GOT3 (cell line): Measurements from ENCODE around the gene SNAPC2.
"Not testable (repeated sequence)": the region's sequence is repeated elsewhere in the genome, so short reads cannot be mapped to it uniquely, and the experiment has no call there.

Experiments used
- DNase-seq: peaks from one replicate; lab custom pipeline; 2025; ENCODE audit warnings: mixed read lengths; lab: John Stamatoyannopoulos, UW

SNAPC2 gene

GRCh38 chr19:7921302-7921966 lies 1.3 kb downstream of the SNAPC2 start:
- no peak for DNase-seq

- DNase-seq, result no peak
Observed at GRCh38 chr19:7921967-7922835, 2.1 kb downstream of the SNAPC2 start.

GRCh38 chr19:7922836-7923195 lies 2.7 kb downstream of the SNAPC2 start:
- no peak for DNase-seq

DNA sequence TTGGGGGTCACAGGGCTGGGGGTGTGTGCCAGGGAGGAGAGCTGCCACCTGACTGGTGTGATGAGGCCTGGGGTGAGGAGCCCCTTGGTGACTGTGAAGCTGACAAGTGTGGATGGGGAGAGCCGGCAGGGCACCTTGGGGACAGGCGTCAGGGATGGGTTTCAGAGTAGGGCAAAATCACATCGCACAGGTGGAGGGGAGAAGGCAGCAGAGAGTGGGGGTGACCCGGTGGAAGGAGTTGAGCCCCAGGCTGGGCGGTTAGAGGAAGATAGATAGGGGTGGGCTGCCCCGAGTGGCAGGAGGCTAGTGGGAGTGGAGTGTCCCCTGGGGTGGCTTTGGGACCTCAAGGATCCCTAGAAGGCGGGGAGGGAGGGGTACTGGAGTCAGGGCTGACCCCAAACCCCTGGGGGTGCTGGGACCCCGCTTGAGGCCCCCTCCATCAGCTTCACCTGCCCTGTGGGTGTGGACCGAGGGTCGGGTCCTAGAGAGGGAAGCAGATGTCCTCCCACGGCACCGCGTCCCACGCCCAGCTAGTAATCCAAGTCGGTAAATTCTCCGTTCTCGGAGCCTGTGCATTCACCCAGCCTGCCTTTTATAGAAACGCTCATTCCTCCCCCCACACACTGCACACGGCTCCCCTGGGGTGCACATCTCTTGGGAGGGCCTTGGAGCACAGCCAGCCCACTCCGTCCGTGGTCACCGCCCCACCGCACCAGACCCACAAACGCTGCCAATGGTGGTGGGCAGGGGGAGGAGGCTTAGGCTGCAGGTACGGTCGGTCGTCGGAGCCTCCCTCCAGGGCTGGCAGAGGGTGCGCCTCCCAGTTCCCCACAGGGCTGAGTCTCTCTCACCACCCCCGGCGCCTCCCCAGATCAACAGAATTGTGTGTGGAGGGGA lies 3.4 kb downstream of the SNAPC2 start:
- DNase-seq, result no peak

- no peak for DNase-seq
Observed at GRCh38 chr19:7924241-7924640, 4.1 kb downstream of the SNAPC2 start.

GRCh38 chr19:7924651-7925170 lies 4.6 kb downstream of the SNAPC2 start:
- DNase-seq, result no peak

DNA sequence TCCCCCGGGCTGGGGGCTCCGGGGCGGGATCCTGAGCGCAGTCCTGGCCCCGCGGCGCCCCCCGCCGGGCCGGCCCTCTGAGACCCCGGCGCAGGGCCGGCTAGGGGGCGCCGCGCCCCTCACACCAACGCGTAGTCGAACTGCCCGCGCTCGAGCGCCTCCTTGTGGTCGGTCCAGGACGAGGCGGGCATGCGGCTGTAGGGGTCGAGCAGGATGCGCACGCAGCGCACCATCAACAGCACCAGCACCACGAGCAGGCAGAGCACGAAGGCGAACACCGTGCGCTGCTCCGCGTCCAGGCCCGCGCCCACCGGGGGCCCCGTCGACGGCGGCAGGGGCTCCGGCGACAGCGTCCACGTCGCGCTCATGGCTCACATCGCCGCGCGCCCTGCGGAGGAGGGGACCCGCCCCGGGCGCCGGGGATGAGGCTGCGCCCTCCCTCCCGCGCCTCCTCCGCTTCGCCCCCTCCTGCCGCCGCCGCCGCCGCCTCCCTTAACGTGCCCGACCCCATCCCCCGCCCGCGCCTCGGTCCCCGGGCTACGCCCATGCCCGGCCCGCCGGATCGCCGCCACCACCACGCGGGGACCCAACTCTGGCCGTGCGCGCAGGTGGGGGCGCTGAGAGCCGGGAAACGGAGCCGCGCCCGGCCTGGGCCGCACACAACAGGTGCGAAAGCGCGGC lies 5.2 kb downstream of the SNAPC2 start:
- DNase-seq, result no peak

DNA sequence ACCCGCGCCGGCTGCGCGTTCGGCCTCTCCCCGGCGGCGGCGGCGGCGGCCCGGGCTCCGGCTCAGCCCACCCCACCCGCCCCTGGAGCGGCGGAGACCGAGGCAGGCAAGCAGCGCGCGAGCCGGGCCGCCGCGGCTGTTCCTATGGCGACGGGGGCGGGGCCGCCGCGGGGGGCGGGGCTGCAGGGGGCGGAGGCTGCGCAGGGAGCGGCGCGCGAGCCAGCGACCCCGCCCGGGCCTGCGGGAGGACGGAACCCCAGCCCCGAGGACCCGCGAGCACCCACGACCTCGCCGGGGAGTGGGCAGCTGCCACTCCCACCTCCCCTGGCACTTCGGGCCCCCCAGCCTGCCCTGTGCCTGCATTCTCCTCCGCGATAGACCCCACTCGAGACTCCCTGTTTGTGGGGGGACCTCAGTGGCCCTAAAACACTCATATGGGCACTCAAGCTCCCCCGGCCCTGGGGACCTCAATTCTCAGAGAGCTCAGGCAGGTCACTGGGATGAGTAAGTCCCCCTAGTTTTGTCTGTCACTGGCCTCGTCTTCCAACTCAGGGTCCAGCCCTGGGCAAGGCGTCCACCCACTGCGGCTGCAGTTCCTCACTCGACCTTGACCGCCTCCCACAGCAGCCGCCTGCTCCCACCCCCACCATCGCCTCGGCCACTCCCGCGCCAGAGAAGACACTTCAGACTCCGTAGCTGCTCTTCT lies 6.0 kb downstream of the SNAPC2 start, which contains the start of gene CTXN1:
Gene CTXN1, minus strand, starts transcription at position 115 of the 706 bp plus-strand sequence. CDS start 597 bp downstream, outside the sequence.
- no peak for DNase-seq

DNA sequence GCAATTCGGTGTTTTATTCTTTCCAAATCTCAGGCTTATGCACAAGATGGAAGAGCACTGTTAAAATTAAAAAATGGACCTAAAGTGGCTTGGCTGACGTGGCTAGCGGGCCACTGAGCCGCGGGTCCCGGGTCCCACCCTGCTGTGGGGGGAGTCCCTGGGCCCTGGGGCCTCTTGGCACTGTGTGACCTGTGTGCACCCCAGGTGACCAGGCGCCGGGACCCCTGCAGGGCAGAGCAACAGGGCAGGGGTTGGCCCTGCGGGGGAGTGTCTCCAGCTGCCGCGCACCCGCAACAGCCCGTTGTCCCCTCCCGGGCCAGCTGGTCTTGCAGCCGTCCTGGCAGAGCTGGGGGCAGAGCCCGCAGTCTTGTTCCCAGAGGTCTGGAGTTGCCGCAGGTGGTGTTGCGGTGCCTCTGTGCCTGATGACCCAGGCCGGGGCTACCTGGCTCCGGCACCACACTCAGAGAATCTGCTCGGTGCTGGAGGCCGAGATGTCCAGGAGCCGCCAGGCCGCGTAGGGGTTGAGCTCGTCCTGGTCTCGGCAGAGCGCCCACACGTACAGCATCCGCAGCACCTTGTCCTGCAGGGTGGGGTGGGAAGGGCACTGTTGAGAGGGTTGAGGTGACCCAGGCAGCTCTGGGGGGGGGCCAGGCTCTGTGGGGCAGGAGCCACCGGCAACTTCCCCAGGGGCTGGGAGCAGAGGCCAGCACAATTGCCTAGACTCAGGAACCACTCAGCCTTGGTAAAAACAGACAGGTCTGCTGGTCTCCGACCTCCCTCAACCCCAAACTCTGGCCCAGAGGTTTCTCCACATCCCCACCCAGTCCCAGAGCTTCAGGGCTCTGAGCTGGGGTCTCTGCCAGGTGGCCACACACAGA lies 6.8 kb downstream of the SNAPC2 start:
- DNase-seq, result no peak

DNA sequence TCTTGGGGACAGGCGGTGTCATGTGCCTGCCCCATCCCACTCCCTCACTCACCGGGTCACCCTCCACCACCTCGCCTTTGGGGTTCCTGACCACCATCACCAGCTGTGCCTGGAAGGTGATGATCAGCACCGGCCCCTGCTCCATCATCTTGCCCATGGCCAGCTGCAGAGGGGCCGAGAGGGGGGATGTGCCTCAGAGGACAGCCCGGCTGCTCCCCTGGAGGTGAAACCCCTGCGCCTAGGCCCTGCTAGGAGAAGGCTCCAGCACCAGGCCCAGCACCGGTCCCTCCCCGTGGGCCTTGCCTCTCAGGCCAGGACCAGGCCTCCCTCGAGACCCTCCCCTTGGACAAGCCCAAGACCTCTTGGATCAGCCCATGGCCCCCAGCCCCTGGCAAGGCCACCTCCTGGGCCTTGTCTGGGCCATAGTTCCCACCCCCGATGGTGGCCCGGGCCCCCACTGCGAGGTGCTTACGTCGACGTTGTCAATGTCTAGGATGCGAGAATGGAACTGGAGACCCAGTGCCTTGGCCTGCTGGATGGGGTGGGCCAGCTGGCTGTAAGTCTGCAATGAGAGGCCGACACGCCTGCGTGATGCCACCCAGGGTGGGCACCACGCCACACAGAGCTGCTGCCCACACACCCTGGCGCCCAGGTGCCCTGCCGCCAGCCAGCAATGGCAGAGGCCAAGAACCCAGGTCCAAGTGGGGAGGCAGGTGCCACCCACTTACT lies 7.6 kb downstream of the SNAPC2 start:
- DNase-seq, result no peak

DNA sequence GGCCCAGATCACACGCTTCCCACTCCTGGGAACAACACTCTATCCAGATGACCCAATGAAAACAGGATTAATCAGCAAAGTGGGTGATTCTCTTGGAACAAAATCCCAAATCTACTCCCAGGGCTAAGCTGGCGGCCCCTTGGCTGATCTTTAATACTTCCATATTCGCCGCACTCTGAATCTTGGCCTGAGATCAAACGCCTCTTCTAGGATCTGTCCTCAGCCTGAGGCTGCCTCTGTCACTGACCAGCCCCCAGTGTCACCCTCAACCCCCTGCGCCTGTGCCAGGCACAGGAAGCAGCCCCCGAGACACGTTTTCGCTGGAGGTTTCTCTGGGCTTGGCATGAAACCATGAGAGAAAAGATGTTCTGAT lies 8.2 kb downstream of the SNAPC2 start:
- no peak for DNase-seq

DNA sequence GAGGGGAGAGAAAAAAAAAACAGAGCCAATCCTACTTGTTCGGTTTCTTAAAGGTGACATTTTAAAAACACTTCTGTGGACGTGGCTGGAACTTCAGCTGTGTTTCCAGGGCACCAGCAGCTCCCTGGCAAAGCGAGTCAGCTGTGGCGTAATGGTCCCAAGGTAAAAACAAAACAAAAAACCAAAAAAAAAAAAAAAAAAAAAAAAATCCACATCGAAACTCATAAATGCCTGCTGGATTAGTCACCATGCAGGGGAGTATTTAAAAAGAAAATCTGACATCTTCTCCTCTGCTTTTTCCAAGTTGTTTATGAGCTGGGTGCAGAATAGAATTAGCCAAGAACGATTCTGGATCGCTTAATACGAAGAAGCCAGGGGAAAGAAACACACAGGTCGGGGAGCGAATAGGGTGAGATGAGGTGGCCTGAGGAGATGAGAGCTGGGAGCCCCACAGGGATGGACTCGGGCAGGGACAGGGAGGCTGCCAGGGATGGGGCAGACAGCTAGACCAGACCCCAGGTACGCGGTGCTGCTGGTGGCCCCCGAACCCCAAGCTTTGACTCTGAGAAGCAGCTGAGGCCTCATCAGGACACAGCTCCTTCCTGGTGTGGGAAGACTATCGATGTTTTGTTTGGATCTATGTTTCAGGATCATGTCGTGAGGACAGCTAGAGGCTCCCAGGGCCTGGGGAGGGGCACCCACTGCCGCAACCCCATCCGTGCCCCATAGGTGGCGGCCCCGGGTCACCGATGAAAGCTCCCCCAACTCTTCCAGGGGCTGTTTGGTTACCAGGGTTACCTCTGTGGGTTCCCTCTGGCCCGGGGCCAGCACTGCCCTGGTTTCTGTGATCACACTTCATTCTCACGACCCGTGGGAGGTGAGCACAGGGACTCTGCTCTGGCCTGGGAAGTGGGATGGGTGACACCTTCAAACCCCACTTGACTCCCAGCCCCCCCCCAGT lies 8.9 kb downstream of the SNAPC2 start:
- no peak for DNase-seq

GRCh38 chr19:7930030-7930429 lies 9.9 kb downstream of the SNAPC2 start:
- not testable (repeated sequence) for DNase-seq

DNA sequence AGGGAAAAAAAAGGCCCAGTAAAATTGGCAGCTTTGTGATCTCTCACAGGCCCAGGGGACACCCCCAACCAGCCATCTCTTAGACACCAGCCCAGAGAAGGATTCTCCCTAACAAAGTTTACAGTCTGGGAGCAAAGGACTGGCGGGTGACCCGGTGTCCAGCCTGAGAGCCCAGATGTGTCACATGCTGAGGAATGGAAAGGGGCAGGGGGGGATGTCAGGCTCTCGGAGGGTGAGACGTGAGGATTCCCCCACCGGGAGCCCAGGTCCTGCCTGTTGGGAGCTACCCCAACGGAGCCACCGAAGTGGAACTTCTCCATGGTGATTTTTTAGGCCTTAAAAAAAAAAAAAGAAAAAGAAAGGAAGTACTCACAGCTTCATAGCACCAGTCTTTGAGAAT lies 10.6 kb downstream of the SNAPC2 start:
- no peak for DNase-seq

GRCh38 chr19:7931221-7932061 lies 11.3 kb downstream of the SNAPC2 start:
- DNase-seq, result no peak

- no peak for DNase-seq
Observed at GRCh38 chr19:7932276-7932929, 12.3 kb downstream of the SNAPC2 start.

DNA sequence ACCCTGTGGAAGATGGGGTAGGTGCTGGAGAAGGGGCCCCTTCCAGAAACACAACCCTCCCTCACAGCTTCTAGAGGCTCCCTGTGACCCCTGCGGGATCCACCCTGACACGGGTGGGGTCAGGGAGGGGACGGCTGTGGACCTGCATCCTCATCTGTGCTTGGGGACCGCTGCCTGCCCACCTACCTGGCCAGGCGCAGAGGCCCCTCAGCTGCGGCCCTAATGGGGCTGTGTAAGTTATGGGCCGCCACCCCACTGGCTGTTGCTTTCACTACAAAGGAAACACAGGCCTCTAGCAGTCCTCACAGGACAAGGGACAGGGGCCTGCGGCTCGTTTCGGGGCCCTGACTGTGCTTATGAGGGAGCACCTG lies 12.8 kb downstream of the SNAPC2 start:
- DNase-seq, result no peak
